GM12874 (cell line): ENCODE measurements around the gene ASIC4.

Experiments
- TF ChIP-seq, protein P1 (sequence below): IDR thresholded peaks from 2 replicates; pipeline ENCODE4 v1.5.1; 2011; ENCODE audit warnings: low read depth, mild to moderate bottlenecking, control low read depth, low read length, moderate library complexity; ENCODE audit not compliant: insufficient read depth

ASIC4 gene, protein sequence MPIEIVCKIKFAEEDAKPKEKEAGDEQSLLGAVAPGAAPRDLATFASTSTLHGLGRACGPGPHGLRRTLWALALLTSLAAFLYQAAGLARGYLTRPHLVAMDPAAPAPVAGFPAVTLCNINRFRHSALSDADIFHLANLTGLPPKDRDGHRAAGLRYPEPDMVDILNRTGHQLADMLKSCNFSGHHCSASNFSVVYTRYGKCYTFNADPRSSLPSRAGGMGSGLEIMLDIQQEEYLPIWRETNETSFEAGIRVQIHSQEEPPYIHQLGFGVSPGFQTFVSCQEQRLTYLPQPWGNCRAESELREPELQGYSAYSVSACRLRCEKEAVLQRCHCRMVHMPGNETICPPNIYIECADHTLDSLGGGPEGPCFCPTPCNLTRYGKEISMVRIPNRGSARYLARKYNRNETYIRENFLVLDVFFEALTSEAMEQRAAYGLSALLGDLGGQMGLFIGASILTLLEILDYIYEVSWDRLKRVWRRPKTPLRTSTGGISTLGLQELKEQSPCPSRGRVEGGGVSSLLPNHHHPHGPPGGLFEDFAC

DNA sequence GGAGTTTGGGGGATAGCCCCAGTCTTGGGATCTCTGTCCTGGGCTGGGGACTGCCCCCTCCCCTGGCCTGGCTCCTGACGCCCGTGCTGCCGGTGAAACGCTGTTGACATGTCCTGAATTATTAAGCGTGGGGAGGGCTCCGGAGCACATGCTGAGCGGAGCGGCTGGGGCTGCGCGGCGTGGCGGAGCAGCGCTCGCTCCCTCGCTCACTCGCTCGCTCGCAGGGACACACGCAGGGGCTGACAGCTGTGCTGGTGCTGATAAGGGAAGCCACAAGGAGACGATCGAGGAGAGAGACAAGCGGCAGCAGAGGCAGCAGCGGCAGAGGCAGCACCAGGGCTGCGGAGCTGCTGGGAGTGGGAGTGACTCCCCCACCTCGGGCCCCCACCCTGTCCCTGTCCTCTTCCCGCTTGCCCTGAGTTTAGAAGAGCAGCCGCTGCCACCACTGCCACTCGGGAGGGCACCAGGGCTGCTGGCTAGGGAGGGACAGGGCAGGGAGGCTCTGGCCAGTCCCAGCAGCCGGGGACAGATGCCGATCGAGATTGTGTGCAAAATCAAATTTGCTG lies at the start of gene ASIC4:
TSS of gene ASIC4 (plus strand) at position 287 of the 566 bp plus-strand sequence. CDS start at position 530, 243 bp downstream.
- TF ChIP-seq, protein P1, sequence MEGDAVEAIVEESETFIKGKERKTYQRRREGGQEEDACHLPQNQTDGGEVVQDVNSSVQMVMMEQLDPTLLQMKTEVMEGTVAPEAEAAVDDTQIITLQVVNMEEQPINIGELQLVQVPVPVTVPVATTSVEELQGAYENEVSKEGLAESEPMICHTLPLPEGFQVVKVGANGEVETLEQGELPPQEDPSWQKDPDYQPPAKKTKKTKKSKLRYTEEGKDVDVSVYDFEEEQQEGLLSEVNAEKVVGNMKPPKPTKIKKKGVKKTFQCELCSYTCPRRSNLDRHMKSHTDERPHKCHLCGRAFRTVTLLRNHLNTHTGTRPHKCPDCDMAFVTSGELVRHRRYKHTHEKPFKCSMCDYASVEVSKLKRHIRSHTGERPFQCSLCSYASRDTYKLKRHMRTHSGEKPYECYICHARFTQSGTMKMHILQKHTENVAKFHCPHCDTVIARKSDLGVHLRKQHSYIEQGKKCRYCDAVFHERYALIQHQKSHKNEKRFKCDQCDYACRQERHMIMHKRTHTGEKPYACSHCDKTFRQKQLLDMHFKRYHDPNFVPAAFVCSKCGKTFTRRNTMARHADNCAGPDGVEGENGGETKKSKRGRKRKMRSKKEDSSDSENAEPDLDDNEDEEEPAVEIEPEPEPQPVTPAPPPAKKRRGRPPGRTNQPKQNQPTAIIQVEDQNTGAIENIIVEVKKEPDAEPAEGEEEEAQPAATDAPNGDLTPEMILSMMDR, result no peak

DNA sequence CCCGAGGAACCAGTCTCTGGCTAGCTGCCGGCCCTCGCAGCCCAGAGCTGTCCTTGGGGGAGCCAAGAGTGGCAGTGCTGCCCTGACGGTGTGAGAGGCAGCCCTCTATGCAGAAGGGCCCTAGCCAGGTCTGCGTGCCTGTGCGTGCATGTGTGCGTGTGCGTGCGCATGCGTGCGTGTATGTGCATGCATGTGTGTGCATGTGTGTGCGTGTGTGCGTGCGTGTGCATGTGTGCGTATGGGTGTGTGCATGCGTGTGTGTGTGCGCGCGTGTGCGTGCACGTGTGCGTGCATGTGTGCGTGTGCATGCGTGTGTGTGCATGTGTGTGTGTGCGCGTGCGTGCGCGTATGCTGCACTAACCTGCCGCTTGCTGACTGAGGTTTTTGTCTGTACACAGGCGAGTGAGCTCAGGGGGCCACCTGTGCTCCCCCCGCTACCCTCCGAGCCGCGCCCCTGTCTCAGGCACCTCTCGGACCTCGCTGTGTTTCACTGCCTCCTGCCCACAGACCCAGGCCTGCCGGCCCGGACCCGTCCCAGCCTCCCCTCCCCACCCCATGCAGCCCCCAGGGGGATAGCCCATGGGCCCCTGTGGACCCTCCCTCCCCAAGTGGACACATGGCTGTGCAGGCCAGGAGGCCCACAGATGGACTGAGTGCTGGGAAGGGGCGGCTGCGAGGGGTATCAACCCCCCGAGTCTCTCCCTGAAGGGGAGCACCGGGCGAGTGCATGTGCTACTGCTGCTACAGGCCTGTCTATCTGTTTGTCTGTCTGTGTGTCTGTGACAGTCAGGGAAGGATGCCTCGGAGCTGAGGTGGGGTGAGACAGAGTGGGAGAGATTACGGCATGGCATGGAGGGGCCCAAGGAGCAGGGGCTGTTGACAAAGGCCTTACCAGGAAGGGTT lies 48.4 kb upstream of the ASIC4 start:
- TF ChIP-seq, protein P1, result no peak

DNA sequence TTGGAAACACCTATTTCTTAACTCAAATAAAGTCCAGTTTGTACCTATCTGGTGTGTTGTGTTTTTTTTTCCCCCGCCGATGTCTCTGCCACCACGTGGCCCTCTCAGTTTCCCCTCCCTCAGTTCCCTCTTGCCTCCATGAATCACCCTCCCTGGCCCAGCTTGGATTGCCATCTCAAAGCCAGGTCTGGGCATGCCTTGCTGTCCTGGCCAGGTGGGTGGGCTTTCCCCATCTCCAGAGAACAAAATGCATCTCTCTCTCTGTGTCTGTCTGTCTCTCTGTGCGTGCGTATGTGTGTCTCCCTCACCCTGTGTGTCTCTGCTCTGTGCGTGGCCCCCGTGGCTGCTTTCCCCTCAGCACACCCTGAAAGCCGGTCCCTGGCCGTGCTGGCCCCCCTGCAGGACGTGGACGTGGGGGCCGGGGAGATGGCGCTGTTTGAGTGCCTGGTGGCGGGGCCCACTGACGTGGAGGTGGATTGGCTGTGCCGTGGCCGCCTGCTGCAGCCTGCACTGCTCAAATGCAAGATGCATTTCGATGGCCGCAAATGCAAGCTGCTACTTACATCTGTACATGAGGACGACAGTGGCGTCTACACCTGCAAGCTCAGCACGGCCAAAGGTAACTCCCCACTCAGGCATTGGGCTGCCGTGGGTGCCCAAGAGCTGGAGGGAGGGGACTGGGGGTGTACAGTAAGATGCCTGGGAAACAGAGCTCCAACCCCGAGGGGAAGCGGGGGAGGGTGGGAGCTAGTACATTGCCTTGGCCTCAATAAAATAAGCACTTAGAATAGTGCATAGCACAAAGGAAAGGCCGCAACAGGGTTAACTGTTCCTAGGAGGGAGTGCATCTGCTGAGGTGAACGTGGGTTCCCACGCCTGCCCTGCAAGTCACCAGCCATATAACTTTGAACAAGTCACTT lies 47.2 kb upstream of the ASIC4 start:
- TF ChIP-seq, protein P1, result no peak

DNA sequence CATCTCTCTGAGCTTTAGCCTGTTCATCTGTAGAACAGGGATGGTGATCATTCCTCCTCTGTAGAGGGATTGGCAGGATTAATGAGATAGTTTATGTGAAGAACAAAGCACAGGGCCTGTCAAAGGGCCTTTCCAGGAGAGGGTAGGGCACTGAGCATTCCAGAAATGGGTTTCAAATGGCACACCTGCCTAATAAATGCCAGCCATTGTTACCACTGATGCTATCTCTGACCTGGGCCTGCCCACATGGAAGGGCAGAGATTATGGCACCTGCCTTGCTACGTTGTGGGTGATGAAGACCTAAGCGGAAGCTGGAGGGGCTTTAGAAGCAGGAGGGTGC lies 46.6 kb upstream of the ASIC4 start:
- TF ChIP-seq, protein P1, result no peak

DNA sequence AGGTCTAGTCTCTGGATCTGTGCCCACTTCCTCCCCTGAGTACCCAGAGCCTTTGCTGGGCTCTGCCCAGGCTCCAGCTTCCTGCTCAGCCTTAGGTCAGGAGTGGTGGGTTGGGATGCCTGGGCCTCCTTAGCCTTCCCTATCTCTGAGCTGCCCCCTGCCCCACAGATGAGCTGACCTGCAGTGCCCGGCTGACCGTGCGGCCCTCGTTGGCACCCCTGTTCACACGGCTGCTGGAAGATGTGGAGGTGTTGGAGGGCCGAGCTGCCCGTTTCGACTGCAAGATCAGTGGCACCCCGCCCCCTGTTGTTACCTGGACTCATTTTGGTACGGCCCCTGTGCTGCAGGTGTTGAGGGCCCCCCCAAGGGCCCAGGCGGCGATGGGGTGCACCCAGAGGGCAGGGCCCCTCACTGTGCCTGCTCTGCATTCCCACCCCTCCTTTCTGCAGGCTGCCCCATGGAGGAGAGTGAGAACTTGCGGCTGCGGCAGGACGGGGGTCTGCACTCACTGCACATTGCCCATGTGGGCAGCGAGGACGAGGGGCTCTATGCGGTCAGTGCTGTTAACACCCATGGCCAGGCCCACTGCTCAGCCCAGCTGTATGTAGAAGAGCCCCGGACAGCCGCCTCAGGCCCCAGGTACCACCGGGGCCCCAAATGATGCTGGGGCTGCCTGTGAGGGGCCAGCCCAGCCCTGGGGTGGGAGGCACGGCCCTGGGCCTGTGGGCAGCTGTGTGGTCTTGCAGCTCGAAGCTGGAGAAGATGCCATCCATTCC lies 45.7 kb upstream of the ASIC4 start:
- TF ChIP-seq, protein P1, result no peak

DNA sequence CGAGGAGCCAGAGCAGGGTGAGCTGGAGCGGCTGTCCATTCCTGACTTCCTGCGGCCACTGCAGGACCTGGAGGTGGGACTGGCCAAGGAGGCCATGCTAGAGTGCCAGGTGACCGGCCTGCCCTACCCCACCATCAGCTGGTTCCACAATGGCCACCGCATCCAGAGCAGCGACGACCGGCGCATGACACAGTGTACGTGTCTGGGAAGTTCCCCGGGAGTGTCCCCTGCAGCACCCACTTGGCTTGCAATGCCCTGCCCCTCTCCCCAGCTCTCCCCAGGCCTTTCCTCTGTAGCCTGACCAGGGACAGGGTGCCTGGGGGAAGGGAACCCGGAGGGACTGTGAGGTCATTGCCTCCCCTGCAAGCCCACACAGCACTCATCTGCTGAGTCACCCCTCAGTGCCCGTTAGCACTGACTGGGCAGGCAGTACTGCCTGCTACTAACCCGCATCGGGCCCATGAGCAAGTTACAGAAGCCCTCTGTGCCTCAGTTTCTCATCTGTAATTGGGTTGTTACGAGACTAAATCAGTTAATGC lies 45.0 kb upstream of the ASIC4 start:
- TF ChIP-seq, protein P1, result no peak
